Superior temporal gyrus (tissue), 1 donor: ENCODE data around the gene MGAT5B.
A peak's percentile ranks its signal among the peaks of the same experiment; 100 is the strongest.

Experiments
- DNase-seq: peaks from one replicate; pipeline ENCODE4 v3.0.0-alpha.2; 2016; ENCODE audit errors: extremely low spot score

Gene MGAT5B

GRCh38 chr17:76905836-76906235, 37.6 kb downstream of the MGAT5B start:
- no peak for DNase-seq

- no peak for DNase-seq
These were observed 38.3 kb downstream of the MGAT5B start for GRCh38 chr17:76906463-76906862.

DNA sequence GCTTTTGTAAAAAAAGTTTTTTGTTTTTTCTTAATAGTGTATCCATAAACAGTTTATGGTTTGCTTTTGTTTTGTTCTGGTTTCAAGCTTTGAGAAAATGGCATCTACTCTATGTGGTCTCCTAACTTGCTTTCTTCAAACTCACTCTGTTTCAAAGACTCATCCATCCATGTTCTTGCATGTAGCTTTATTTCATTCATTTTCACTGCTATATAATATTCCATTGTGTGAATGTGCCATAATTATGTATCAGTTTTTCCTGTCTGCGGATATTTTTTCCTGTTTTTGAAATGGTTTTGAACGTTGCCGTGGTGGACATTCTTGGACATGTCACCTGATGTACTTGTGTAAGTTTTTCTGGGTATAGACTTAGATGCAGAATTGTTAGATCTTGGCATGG, 39.1 kb downstream of the MGAT5B start:
- no peak for DNase-seq

DNA sequence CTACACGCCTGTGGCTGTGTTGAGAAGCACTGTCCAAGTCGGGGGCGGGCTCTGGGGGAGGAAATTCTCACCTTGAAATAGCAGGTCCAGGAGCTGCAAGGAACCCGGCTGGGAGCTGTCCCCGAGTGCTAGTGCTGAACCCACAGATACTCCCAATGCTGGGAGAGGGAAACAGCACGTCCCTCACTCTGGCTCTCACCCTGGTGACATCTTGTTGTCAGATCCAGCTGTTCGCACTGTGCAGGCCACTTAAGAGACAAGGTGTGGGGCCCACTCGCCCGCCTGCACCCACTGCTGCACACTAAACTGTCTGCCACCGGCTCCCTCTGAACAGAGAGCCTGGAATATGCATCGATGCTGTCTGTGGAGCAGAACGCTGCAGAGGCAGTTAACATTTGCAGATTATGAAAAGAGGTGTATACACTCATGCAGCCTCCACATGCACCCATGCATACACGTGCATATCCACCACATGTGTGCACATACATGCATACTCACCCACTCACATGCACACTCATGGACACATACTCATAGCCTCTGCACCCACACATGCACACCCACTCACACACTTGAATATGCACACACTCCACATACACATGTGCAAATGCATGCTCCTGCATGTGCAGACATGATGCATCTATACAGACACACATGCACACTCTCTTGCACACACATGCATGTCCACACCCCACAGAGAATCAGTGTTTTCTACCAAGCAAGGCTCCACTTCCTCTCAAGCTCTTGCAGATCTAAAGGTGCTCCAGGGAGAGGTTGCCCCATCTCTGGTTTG, 42.0 kb downstream of the MGAT5B start:
- peak; percentile 48 for DNase-seq

GRCh38 chr17:76911299-76912017, 43.3 kb downstream of the MGAT5B start:
- no peak for DNase-seq

DNA sequence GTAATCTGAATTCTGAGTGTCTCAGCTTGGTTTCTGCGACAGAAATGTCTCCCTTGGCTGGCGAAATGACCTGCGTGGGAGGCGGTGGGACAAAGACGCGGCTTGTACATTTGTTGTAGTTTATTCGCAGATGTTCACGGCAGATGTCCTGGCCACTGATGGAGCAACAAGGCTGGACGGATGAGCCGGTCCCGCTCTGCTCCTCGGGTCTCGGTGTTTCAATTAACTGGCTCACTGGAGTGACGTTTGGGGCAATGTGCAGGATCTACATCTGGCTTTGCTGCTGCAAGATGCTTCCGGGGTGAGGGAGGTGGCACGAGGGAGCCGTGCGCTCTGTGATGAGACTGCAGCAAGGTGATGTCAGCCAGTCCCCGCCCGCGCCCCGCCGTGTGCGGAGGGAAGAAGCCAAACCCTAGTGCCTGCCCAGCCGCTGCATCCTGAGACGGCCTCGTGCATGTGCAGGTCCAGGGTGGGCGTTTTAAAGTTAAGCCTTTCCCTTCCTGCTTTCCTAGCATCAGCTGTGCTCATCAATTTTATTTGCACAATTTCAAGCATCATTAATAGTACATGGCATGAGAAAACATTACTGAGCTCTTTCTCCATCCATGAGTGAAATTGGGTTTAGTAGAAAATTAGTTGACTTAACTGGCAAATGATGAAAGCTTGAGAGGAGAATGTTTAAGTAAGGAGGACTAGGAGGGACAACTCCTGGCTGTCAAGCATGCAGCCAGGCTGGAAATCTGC, 44.4 kb downstream of the MGAT5B start:
- DNase-seq = no peak

DNA sequence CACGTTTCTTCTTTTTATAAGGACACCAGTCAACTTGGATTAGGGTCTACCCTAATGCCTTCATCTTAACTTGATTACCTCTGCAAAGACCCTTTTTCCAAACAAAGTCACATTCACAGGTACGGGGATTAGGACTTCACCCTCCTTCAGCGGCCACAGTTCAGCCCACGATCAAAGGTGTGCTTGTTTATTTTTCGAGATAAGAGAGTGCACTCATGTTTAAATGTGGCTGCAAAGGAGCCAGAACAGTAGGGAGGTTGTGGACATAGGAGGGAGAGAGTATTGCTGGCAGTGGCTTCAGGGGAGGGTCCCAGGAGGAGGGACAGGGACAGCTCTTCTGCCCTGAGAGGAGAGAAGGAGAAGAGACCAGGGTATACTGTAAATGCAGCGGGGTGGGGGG, 46.7 kb downstream of the MGAT5B start:
- DNase-seq = no peak

- no peak for DNase-seq
These were observed 47.8 kb downstream of the MGAT5B start for GRCh38 chr17:76915840-76916510.

GRCh38 chr17:76917829-76918228, 49.6 kb downstream of the MGAT5B start:
- no peak for DNase-seq

GRCh38 chr17:76918811-76919210, 50.6 kb downstream of the MGAT5B start:
- peak; percentile 61 for DNase-seq

GRCh38 chr17:76920364-76921139, 52.3 kb downstream of the MGAT5B start:
- no peak for DNase-seq

DNA sequence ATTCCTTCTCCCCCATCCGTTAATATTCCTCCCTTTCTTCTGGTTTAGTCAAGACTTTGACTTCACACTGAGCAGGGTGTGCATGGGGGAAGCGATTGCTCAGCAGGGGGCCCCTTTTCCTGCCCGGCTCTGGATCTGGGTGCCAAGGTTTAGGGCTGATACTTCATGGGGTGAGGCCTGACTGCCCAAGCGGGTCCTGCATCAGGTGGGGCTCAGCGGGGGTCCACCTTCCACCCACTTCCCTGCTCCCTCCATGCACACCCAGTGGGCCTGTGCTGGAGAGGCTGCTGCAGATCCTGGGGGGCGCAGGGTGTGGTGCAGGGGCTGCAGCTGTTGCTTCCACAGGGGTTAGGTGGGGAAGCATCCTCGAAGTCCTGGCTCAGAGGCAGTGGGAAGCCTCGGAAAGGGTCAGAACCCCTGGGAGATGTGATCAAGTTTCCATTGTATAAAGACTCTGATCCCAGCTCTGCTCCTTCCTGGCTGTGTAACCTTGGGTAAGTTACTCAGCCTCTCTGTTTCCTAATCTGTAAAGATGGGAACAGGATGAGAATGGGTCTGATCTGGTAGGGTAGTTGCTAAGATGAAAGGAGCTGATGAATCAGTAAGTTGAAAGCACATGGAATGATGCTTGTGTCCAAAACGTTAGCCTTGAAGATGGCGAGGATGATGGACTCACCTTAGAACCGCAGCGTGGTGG, 53.3 kb downstream of the MGAT5B start:
- DNase-seq = no peak

DNA sequence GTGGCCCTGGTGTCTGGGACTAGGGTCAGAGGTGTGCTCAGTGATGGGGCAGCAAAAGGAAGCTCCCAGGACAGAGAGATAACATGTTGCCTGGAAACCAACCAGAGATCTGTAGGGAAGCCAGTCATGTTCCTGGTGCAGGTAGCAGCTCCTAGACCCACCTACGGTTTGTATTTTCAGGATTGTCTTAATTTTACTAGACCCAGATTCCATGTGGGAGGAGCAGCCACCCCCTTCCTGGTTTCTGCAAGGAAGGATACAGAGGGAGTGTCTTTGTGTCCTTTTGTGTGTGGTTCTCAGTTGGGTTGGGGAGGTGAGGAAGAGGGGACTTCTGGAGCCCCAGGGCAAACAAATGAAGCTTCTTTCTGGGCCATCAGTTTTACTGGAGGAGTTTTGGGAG, 53.9 kb downstream of the MGAT5B start:
- DNase-seq = no peak

DNA sequence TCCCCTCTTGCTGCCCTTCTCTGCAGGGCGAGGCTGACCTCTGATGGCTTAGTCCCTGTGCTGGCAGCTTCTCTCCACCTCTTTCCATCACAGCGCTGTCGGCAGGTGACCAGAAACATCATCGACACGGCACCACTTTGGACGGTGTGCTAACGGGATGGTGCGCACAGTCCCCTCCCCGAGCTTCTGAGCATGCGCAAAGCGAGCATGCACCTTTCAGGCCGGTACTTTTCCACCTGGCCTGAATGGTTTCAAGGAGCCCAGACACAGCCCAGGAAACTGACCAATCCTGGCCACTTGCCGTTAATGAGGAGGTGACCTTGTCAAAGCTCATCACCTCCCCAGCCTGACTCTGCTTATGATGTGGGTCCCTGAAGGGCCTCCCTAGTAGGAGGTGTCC, 54.8 kb downstream of the MGAT5B start:
- DNase-seq = no peak

GRCh38 chr17:76923491-76923890, 55.3 kb downstream of the MGAT5B start:
- no peak for DNase-seq

DNA sequence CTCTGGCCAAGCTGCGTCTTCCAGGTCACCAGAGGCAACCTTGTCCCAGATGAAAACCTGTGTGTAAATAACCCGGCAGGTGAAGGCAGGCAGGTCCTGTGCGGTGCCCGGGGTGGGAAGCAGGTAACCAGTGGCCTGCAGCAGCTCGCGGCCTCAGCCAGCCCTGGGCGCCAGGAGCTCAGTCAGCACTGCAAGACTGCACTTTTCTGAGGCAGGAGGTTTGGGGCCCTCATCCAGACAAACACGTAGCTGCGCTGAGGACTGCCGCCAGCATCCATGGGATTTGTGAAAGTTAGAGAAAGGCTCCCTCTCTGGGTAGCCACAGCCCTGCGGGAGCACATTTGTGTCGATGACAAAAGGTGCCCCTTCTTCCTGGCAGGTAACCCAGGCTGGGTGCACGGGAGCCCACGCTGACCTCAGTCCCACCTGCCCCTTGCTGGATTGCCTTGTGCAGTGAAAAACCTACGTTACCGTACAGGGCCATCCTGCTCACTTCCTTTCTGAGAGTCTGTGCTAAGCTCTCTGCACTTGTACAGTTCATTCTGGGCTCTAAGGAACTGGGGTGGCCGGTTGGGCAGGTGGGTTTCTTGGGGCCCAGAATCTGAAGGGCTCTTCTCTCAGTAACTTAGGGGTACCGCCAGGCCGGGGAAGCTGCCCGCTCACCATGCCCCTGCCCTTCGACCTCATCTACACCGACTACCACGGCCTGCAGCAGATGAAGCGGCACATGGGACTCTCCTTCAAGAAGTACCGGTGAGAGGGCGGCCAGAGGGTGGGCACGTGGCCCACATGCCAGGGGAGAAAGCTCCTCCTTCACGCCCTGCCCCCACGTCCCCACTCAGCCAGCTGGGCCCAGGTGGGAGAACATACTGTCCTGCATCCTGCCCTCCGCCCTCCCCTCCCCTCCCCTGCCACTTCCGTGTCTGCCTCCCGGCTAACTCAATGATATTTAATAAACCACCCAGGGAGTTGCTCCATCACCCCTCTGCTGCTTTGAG, 56.4 kb downstream of the MGAT5B start:
- DNase-seq = no peak

- no peak for DNase-seq
These were observed 57.3 kb downstream of the MGAT5B start for GRCh38 chr17:76925441-76925891.

- DNase-seq = no peak
These were observed 58.1 kb downstream of the MGAT5B start for GRCh38 chr17:76926237-76926866.

DNA sequence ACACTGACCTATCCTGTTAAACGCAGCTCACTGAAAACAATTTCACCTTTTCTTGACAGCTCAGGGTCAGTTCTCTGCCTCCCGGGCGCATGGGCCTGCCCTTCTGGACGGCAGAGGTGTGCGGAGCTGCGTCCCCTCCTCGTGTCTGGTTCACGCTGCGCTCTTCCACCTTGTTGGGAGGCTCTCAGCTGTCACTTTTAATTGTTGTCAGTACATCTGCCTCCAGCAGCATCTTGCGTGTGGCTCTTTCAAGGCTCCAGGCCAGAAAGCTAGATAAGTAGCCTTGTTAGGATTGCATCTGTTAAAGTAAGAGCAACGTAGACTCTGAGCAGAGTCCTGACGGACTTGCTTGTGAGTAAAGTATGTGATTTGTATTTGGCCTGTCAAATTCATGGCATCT, 59.4 kb downstream of the MGAT5B start:
- DNase-seq = no peak
